SK-N-SH treated with all-trans-retinoic acid at 6 μM for 48 hours (cell line): ENCODE results near the gene LIPH.

Experiments used
- ATAC-seq: fragments of 200-7000 bp; cut with Tn5 transposase; 3 replicates; pipeline ENCODE4 v1.9.1; 2020; ENCODE audit warnings: mild to moderate bottlenecking, moderate library complexity
- ARNTL ChIP-seq: fragments of 450-650 bp; formaldehyde crosslinking; IDR thresholded peaks from 2 replicates; pipeline ENCODE4 v1.5.0; 2020; ENCODE audit warnings: low read depth, mild to moderate bottlenecking, moderate library complexity, borderline replicate concordance
- BACH2 ChIP-seq: fragments of 250-450 bp; sonication (Bioruptor Pico); IDR thresholded peaks from 2 replicates; pipeline ENCODE4 v1.9.0; 2021; ENCODE audit warnings: mild to moderate bottlenecking, borderline replicate concordance
- CREB5 ChIP-seq: fragments of 250-450 bp; sonication (Bioruptor Pico); IDR thresholded peaks from 2 replicates; pipeline ENCODE4 v1.5.1; 2020; ENCODE audit warnings: low read depth, mild to moderate bottlenecking, moderate library complexity
- CSDC2 ChIP-seq: fragments of 250-450 bp; sonication (Bioruptor Pico); IDR thresholded peaks from 2 replicates; pipeline ENCODE4 v1.5.0; 2020; ENCODE audit warnings: mild to moderate bottlenecking, moderate library complexity
- CSRNP3 ChIP-seq: fragments of 250-450 bp; sonication (Bioruptor Pico); IDR thresholded peaks from 2 replicates; pipeline ENCODE4 v1.5.1; 2021; ENCODE audit warnings: mild to moderate bottlenecking, moderate library complexity
- GLIS3 ChIP-seq: fragments of 250-450 bp; sonication (Bioruptor Pico); IDR thresholded peaks from 2 replicates; pipeline ENCODE4 v1.5.0; 2020; ENCODE audit warnings: mild to moderate bottlenecking, moderate library complexity
- ISL1 ChIP-seq: fragments of 250-450 bp; sonication (Bioruptor Pico); IDR thresholded peaks from 2 replicates; pipeline ENCODE4 v2.1.2; 2022; ENCODE audit warnings: mild to moderate bottlenecking, moderate library complexity
- OSR1 ChIP-seq: fragments of 250-450 bp; sonication (Bioruptor Pico); IDR thresholded peaks from 2 replicates; pipeline ENCODE4 v1.8.0; 2022; ENCODE audit warnings: moderate library complexity, mild to moderate bottlenecking, inconsistent platforms
- POU6F1 ChIP-seq: fragments of 250-450 bp; sonication (Bioruptor Pico); IDR thresholded peaks from 2 replicates; pipeline ENCODE4 v1.8.0; 2021; ENCODE audit warnings: low read depth, mild to moderate bottlenecking, moderate library complexity, borderline replicate concordance
- PPARA ChIP-seq: fragments of 250-450 bp; sonication (Bioruptor Pico); IDR thresholded peaks from 2 replicates; pipeline ENCODE4 v1.5.0; 2020; ENCODE audit warnings: mild to moderate bottlenecking, borderline replicate concordance
- RARB ChIP-seq: fragments of 250-450 bp; sonication (Bioruptor Pico); IDR thresholded peaks from 2 replicates; pipeline ENCODE4 v1.8.0; 2021; ENCODE audit warnings: mild to moderate bottlenecking, moderate library complexity
- SNAI2 ChIP-seq: fragments of 250-450 bp; sonication (Bioruptor Pico); IDR thresholded peaks from 2 replicates; pipeline ENCODE4 v1.5.0; 2020; ENCODE audit warnings: mild to moderate bottlenecking, moderate library complexity
- TCF4 ChIP-seq: fragments of 250-450 bp; sonication (Bioruptor Pico); IDR thresholded peaks from 2 replicates; pipeline ENCODE4 v1.8.0; 2021; ENCODE audit warnings: mild to moderate bottlenecking, moderate library complexity, borderline replicate concordance
- TOX ChIP-seq: fragments of 250-450 bp; sonication (Bioruptor Pico); IDR thresholded peaks from 2 replicates; pipeline ENCODE4 v1.8.0; 2021; ENCODE audit warnings: mild to moderate bottlenecking, moderate library complexity, borderline replicate concordance
- TSHZ2 ChIP-seq: fragments of 250-450 bp; sonication (Bioruptor Pico); IDR thresholded peaks from 2 replicates; pipeline ENCODE4 v1.5.0; 2020; ENCODE audit warnings: mild to moderate bottlenecking, moderate library complexity
- ZC3H10 ChIP-seq: fragments of 250-450 bp; sonication (Bioruptor Pico); IDR thresholded peaks from 2 replicates; pipeline ENCODE4 v1.5.1; 2021; ENCODE audit warnings: mild to moderate bottlenecking, moderate library complexity
- ZFP3 ChIP-seq: fragments of 250-450 bp; sonication (Bioruptor Pico); IDR thresholded peaks from 2 replicates; pipeline ENCODE4 v1.5.0; 2020; ENCODE audit warnings: mild to moderate bottlenecking, moderate library complexity
- ZFP30 ChIP-seq: fragments of 450-650 bp; formaldehyde crosslinking; IDR thresholded peaks from 2 replicates; pipeline ENCODE4 v1.5.0; 2022; ENCODE audit warnings: mild to moderate bottlenecking, moderate library complexity
- ZNF70 ChIP-seq: fragments of 450-650 bp; formaldehyde crosslinking; IDR thresholded peaks from 2 replicates; pipeline ENCODE4 v1.5.0; 2020; ENCODE audit warnings: mild to moderate bottlenecking, moderate library complexity
- ZNF8 ChIP-seq: fragments of 450-650 bp; formaldehyde crosslinking; IDR thresholded peaks from 2 replicates; pipeline ENCODE4 v1.5.0; 2020; ENCODE audit warnings: mild to moderate bottlenecking, moderate library complexity

Gene LIPH

GRCh38 chr3:185582871-185583270, 30.5 kb upstream of the LIPH start:
- TF ChIP-seq TOX, result no peak
- no peak for TF ChIP-seq ZFP3 (CRISPR knock-in tag)
- no peak for TF ChIP-seq ISL1 (CRISPR knock-in tag)
- no peak for TF ChIP-seq BACH2
- TF ChIP-seq CREB5, result no peak
- TF ChIP-seq SNAI2, result no peak
- ATAC-seq, result no peak

- ATAC-seq, result no peak
- TF ChIP-seq TCF4 (CRISPR knock-in tag) (no peak), RARB (no peak), ZNF8 (CRISPR knock-in tag) (no peak), SNAI2 (no peak), GLIS3 (CRISPR knock-in tag) (no peak)
- TF ChIP-seq, all 23 proteins: peak for 0
Measured at GRCh38 chr3:185582236-185582635, 29.8 kb upstream of the LIPH start.

- ATAC-seq, result peak; percentile 94
Measured at GRCh38 chr3:185575108-185575869, 22.9 kb upstream of the LIPH start.

GRCh38 chr3:185572183-185572582, 19.8 kb upstream of the LIPH start:
- ATAC-seq, result no peak

GRCh38 chr3:185561958-185562357, 9.6 kb upstream of the LIPH start:
- ATAC-seq, result no peak
- TF ChIP-seq OSR1 (CRISPR knock-in tag) (no peak), BACH2 (no peak), ZNF8 (CRISPR knock-in tag) (no peak), POU6F1 (no peak), TCF4 (CRISPR knock-in tag) (no peak), GLIS3 (CRISPR knock-in tag) (no peak), CSDC2 (CRISPR knock-in tag) (no peak), ZNF70 (CRISPR knock-in tag) (no peak), TSHZ2 (CRISPR knock-in tag) (no peak), TOX (no peak), RARB (no peak), SNAI2 (no peak), ARNTL (CRISPR knock-in tag) (no peak)

More at GRCh38 chr3:185572183-185572582, 19.8 kb upstream of the LIPH start:
- TF ChIP-seq ZC3H10 (CRISPR knock-in tag), result no peak
- TF ChIP-seq SNAI2, result no peak
- no peak for TF ChIP-seq PPARA
- TF ChIP-seq OSR1 (CRISPR knock-in tag), result no peak
- TF ChIP-seq CSDC2 (CRISPR knock-in tag), result no peak
- no peak for TF ChIP-seq ISL1 (CRISPR knock-in tag)
- TF ChIP-seq RARB, result no peak
- no peak for TF ChIP-seq BACH2
- TF ChIP-seq ZFP3 (CRISPR knock-in tag), result no peak
- no peak for TF ChIP-seq ZFP30 (CRISPR knock-in tag)
- TF ChIP-seq CSRNP3, result no peak
- TF ChIP-seq POU6F1, result no peak
- TF ChIP-seq ZNF70 (CRISPR knock-in tag), result no peak
